Occipital lobe (tissue), 2 donors: Measurements from ENCODE around the gene ARSK. TPM values are rescaled to one million over a fixed set of nuclear protein-coding genes. Genes with fewer than 3 reads are reported as not detected.

Source experiments
- DNase-seq: peaks from one replicate; lab custom pipeline; 2025; lab: John Stamatoyannopoulos, UW
- total RNA-seq: library from RNA; depleted of rRNA; stranded (reverse); fragments of >200 nt; gene quantifications from one replicate; pipeline ENCODE4 v1.2.3, GENCODE V29; 2014

Gene ARSK
- total RNA-seq, 1 donor from 2014 or later: 10.8 TPM

GRCh38 chr5:95564450-95564849 is 9.5 kb downstream of the ARSK start:
- DNase-seq: no peak

GRCh38 chr5:95565280-95565920 is 10.5 kb downstream of the ARSK start:
- no peak for DNase-seq

- no peak for DNase-seq
These were observed 17.1 kb downstream of the ARSK start for GRCh38 chr5:95572016-95572415.

DNA sequence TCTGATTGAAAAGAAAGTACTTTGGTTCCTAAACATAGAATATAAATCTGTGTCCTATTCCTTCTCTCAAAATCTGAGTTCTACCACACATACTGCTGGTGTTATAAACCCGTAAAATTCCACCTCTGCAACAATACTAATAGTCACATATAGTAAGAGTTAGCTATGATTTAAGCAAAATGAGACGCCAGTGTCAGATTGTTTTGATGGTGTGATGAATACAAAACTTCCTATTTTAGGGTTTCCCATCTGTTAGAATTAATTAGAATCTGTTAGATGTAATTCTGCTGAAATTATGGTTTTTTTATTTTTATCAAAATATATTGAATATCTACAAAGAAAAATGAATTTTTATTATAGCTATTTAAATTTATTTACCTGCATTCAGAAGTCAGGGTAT is 26.7 kb downstream of the ARSK start:
- DNase-seq: no peak

GRCh38 chr5:95583992-95584391 is 29.1 kb downstream of the ARSK start:
- no peak for DNase-seq

- DNase-seq: no peak
These were observed 36.0 kb downstream of the ARSK start for GRCh38 chr5:95590880-95591279.

DNA sequence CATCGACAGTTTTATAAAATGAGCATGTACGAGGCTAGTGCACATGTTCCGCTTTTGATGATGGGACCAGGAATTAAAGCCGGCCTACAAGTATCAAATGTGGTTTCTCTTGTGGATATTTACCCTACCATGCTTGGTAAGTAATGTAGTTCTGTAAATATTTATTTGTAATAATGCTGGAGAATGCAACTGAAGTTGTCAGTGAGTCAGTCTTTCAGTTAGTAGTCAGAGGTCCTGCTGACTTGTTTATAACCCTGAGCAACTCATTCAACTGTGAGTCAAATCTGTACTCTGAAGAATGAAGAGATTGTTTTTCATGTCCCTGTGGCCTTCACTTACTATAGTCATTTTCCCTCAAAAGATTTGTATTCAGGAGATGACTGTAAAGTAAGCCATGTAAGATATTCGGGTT is 36.6 kb downstream of the ARSK start:
- no peak for DNase-seq

GRCh38 chr5:95595289-95595931 is 40.5 kb downstream of the ARSK start:
- DNase-seq: no peak

- DNase-seq: no peak
These were observed 44.4 kb downstream of the ARSK start for GRCh38 chr5:95599252-95599651.

- no peak for DNase-seq
These were observed 45.7 kb downstream of the ARSK start for GRCh38 chr5:95600557-95600956.

GRCh38 chr5:95605786-95606185 is 50.9 kb downstream of the ARSK start:
- no peak for DNase-seq

DNA sequence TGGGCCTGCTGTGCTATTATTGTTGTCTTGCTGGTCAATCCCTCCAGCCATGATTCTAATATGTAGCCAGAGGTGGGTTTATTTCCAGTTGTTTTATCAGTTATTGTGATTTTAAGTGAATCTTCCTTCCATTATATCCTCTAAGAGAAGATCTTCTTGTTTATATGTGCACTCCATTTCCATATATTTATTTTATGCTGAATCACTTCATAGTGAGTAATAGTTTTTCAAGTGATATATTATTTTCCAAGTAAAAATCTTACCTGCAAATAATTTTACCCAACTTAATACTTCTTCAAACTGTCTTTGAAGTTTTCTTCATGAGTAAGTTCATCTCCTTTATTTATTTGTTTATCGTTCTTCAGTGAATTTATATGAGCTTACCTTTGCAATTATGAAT is 51.5 kb downstream of the ARSK start:
- DNase-seq: no peak

- DNase-seq: no peak
These were observed 54.8 kb downstream of the ARSK start for GRCh38 chr5:95609711-95610110.

DNA sequence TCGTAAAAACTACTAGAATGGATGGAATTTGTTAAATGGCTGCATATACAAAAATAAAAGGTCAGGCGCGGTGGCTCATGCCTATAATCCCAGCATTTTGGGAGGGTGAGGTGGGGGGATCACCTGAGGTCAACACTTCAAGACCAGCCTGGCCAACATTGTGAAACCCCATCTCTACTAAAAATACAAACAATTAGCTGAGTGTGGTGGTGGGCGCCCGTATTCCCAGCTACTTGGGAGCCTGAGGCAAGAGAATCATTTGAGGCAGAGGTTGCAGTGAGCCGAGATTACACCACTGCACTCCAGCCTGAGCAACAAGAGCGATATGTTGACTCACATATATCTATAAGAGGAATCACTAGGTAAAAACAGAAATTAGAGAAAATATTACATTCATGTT is 55.6 kb downstream of the ARSK start:
- no peak for DNase-seq

DNA sequence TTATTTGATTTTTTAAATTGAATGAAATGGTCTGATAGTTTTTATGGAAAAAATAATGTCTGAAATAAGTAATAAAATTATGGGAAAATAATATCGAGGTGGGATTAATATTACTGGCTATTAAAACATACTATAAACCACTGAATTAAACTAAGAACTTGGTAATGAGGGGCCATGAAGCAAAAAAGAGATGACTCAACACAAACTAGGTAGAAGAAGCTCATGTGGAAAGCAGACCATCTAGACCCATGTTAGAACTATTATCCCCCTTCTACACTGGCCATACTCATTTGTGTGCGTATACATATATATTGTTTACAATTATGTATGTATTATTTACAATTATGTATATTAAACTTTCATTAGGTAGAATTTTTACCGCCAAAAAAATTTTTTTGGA is 56.5 kb downstream of the ARSK start:
- no peak for DNase-seq

DNA sequence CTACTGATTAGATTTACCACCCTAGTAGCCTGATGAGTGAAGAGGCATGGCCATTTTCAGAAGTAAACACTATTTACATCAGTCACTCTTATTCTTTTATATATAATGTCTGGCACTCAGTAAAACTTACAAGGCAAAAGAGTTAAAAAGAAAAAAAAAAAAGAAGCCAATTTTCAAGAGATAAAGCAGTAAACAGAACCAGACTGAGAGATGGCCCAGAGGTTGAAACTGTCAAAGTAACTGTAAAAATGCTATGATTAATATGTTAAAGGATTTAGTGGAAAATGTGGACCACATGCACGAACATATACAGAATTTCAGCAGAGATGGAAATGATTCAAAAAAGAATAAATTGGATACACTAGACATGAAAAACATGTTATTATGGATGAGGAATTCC is 58.6 kb downstream of the ARSK start:
- DNase-seq: no peak

DNA sequence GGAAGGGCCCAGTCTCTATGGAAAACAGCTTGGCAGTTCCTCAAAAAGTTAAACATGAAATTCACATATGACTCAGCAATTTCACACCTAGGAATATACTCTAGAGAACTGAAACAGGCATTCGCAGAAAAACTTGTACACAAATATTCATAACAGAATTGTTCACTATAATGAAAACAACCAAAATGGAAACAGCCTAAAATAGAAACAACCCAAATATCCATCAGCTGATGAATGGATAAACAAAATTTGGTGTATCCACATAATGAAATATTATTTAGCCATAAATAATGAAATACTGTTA is 60.2 kb downstream of the ARSK start:
- no peak for DNase-seq

DNA sequence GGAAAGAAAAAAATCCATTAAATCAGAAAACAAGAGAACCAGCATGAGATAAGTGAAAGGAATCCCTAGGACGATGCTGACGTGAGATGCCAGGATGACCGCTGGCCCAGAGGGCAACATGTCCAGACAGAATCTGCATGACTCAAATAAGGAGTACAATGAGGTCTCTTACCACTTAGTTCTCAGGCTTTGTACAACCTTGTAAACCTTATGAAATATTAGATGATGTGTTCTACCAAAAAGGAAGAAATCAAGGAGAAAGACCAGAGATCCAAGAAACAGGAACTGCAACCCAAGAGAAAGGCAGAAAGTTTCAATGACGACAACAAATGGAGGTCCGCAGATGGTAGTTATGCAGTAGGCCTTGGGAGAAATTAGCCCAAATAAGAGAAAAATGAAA is 62.2 kb downstream of the ARSK start:
- DNase-seq: no peak

GRCh38 chr5:95619096-95619495 is 64.2 kb downstream of the ARSK start:
- DNase-seq: no peak

- DNase-seq: no peak
These were observed 64.7 kb downstream of the ARSK start for GRCh38 chr5:95619514-95620029.

- DNase-seq: peak; percentile 56
These were observed 65.3 kb downstream of the ARSK start, which contains the start of gene GPR150 for GRCh38 chr5:95620030-95620869. Gene GPR150, plus strand, starts transcription at chr5:95620087. Its CDS starts 189 bp downstream, at chr5:95620276.
